K562 (cell line): ENCODE data around the gene TRMT112. TPM values are rescaled to one million over a fixed set of nuclear protein-coding genes. Genes with fewer than 3 reads are reported as not detected.

ENCODE experiments used
- ATAC-seq: fragments of 200-7000 bp; cut with Tn5 transposase; 3 replicates; pipeline ENCODE4 v1.9.1; 2020; ENCODE audit warnings: moderate library complexity
- BruUV-seq: library from RNA; stranded (reverse); fragments of 400-500 nt; replicated peaks from 2 replicates; lab custom pipeline; 2021; lab: Mats Ljungman, UMichigan
- CTCF ChIA-PET: fragments of 300-600 bp; formaldehyde crosslinking; extraction: SDS; loops from one replicate; lab custom pipeline; 2021; ENCODE audit warnings: low intra/inter-chr PET ratio; lab: Yijun Ruan, JAX
- POLR2A ChIA-PET: fragments of 300-600, 350-650 bp; sonication (Branson Sonifier 250); formaldehyde crosslinking; extraction: SDS; loops from one replicate; lab custom pipeline; 2021; ENCODE audit warnings: antibody characterized with exemption, inconsistent platforms; lab: Yijun Ruan, JAX
- DNase-seq, 4 experiments: peaks; one replicate each; pipeline versions ENCODE4 v3.0.0 to v3.0.0-alpha.2; 2011 to 2018; ENCODE audit warnings: low spot score in 3 of 4, mixed read lengths in 3 of 4; ENCODE audit errors: extremely low read depth in 1 of 4
- FAIRE-seq: peaks from 2 replicates; lab custom pipeline; 2011; peaks lifted over from hg19 to GRCh38; lab: Jason Lieb, UNC
- H2AFZ ChIP-seq: 2 replicates; pipeline ENCODE4 v1.6.0; 2011; ENCODE audit warnings: low read depth, low read length, control low read depth, inconsistent platforms
- H3K27ac ChIP-seq: fragments of 200-600 bp; 3 replicates; pipeline ENCODE4 v1.8.0; 2011; ENCODE audit warnings: low read depth, mild to moderate bottlenecking, control low read depth, inconsistent platforms, low read length, moderate library complexity, mixed read lengths; ENCODE audit errors: extremely low read depth
- H3K27me3 ChIP-seq, 2 experiments: fragments of 300-600 bp in 1 of 2; 2 replicates in 1 of 2; 3 replicates in 1 of 2; pipeline versions ENCODE4 v1.6.0 to v1.8.0; 2011; ENCODE audit warnings: inconsistent platforms in 2 of 2, low read length in 2 of 2, mild to moderate bottlenecking in 1 of 2, mixed read lengths in 1 of 2, moderate library complexity in 1 of 2; ENCODE audit not compliant: control insufficient read depth in 2 of 2, insufficient read depth in 2 of 2
- H3K36me3 ChIP-seq: fragments of 300-600 bp; 3 replicates; pipeline ENCODE4 v1.8.0; 2011; ENCODE audit warnings: mild to moderate bottlenecking, low read length, inconsistent platforms; ENCODE audit not compliant: control insufficient read depth, insufficient read depth
- H3K4me1 ChIP-seq, 2 experiments: fragments of 200-600 bp in 1 of 2; replicated peaks in 1 of 2; 2 replicates in 1 of 2; 3 replicates in 1 of 2; pipeline versions ENCODE4 v1.5.1 to v1.8.0; 2011; ENCODE audit warnings: inconsistent platforms in 2 of 2, low read length in 2 of 2, mild to moderate bottlenecking in 1 of 2, mixed read lengths in 1 of 2, moderate library complexity in 1 of 2; ENCODE audit not compliant: control insufficient read depth in 2 of 2, insufficient read depth in 2 of 2
- H3K4me2 ChIP-seq: 2 replicates; pipeline ENCODE4 v1.6.1; 2011; ENCODE audit warnings: low read length, control low read depth, inconsistent platforms, mixed read lengths; ENCODE audit not compliant: insufficient read depth
- H3K4me3 ChIP-seq: fragments of 200-600 bp; sonication (generic), shearing (Covaris generic); 2 replicates; pipeline ENCODE4 v1.5.1; 2016; ENCODE audit warnings: control low read depth, inconsistent platforms
- H3K79me2 ChIP-seq: fragments of 200-600 bp; 3 replicates; pipeline ENCODE4 v1.8.0; 2011; ENCODE audit warnings: low read length, inconsistent platforms; ENCODE audit not compliant: control insufficient read depth, insufficient read depth
- H3K9ac ChIP-seq, 2 experiments: 2 replicates each; pipeline versions ENCODE4 v1.6.0 to v1.6.1; 2011; ENCODE audit warnings: low read depth in 2 of 2, low read length in 2 of 2, control low read depth in 1 of 2, inconsistent platforms in 1 of 2, mild to moderate bottlenecking in 1 of 2, mixed read lengths in 1 of 2; ENCODE audit not compliant: insufficient read depth in 1 of 2
- H3K9me1 ChIP-seq: one replicate; pipeline ENCODE4 v1.6.0; 2011; ENCODE audit warnings: inconsistent platforms, mild to moderate bottlenecking, low read length, moderate library complexity; ENCODE audit not compliant: control insufficient read depth, insufficient read depth
- H3K9me3 ChIP-seq: replicated peaks from 2 replicates; pipeline ENCODE4 v1.5.1; 2011; ENCODE audit warnings: low read depth, low read length, inconsistent platforms; ENCODE audit not compliant: control insufficient read depth, insufficient read depth
- H4K20me1 ChIP-seq: replicated peaks from 2 replicates; pipeline ENCODE4 v1.6.1; 2011; ENCODE audit warnings: low read length, inconsistent platforms, mixed read lengths; ENCODE audit not compliant: control insufficient read depth, insufficient read depth
- CCNT2 ChIP-seq: IDR thresholded peaks from 2 replicates; pipeline ENCODE4 v1.6.1; 2011; ENCODE audit warnings: borderline replicate concordance, low read depth, mild to moderate bottlenecking, moderate library complexity, mixed read lengths, low read length; ENCODE audit not compliant: insufficient read length; ENCODE audit errors: extremely low read depth
- CREM ChIP-seq: IDR thresholded peaks from 2 replicates; pipeline ENCODE4 v1.6.1; 2014; ENCODE audit warnings: antibody characterized with exemption, low read depth
- ELF1 ChIP-seq: fragments of 200-800 bp; sonication (Bioruptor generic); IDR thresholded peaks from 2 replicates; pipeline ENCODE4 v1.6.1; 2016; ENCODE audit warnings: missing genetic modification characterization, missing compliant biosample characterization
- ESRRA ChIP-seq: fragments of 450-650 bp; IDR thresholded peaks from 2 replicates; pipeline ENCODE4 v1.6.1; 2014; ENCODE audit warnings: low read depth, mild to moderate bottlenecking, moderate library complexity, borderline replicate concordance
- FOXJ2 ChIP-seq: fragments of 200-800 bp; sonication (Bioruptor generic); IDR thresholded peaks from 2 replicates; pipeline ENCODE4 v1.6.1; 2016; ENCODE audit warnings: missing genetic modification characterization, missing compliant biosample characterization
- KAT2B ChIP-seq: IDR thresholded peaks from one replicate; pipeline ENCODE4 v1.6.1; 2012; ENCODE audit warnings: low read depth, mild to moderate bottlenecking, control low read depth, inconsistent platforms, low read length, moderate library complexity
- MBD2 ChIP-seq: sonication (generic); IDR thresholded peaks from 2 replicates; pipeline ENCODE4 v1.6.1; 2016; ENCODE audit warnings: low read depth, borderline replicate concordance
- MTA1 ChIP-seq: fragments of 450-650 bp; IDR thresholded peaks from 2 replicates; pipeline ENCODE4 v1.6.1; 2017; ENCODE audit warnings: borderline replicate concordance
- NONO ChIP-seq, 2 experiments: fragments of 200-400 bp in 1 of 2; fragments of 450-650 bp in 1 of 2; formaldehyde crosslinking in 1 of 2; IDR thresholded peaks; 2 replicates each; pipeline ENCODE4 v1.6.1; 2017; ENCODE audit warnings: low read depth in 2 of 2, mild to moderate bottlenecking in 2 of 2, moderate library complexity in 2 of 2, low read length in 1 of 2
- PHF21A ChIP-seq: fragments of 450-650 bp; IDR thresholded peaks from 2 replicates; pipeline ENCODE4 v1.6.1; 2017; ENCODE audit warnings: low read depth, borderline replicate concordance
- SOX6 ChIP-seq: fragments of 450-650 bp; IDR thresholded peaks from 2 replicates; pipeline ENCODE4 v1.6.1; 2014; ENCODE audit warnings: mild to moderate bottlenecking
- SP1 ChIP-seq: sonication (generic); formaldehyde crosslinking; IDR thresholded peaks from 2 replicates; pipeline ENCODE4 v1.8.1; 2022; ENCODE audit warnings: mild to moderate bottlenecking, missing genetic modification reagents
- TSC22D4 ChIP-seq: fragments of 450-650 bp; IDR thresholded peaks from 2 replicates; pipeline ENCODE4 v1.6.1; 2016; ENCODE audit warnings: missing genetic modification characterization, missing biosample characterization, control low read depth
- ZNF253 ChIP-seq: fragments of 250-450 bp; sonication (Bioruptor Pico); conservative IDR thresholded peaks from 2 replicates; pipeline ENCODE4 v1.6.1; 2021; ENCODE audit warnings: mild to moderate bottlenecking
- ZNF444 ChIP-seq: fragments of 250-450 bp; sonication (Bioruptor Pico); IDR thresholded peaks from 2 replicates; pipeline ENCODE4 v1.4.0; 2020; ENCODE audit warnings: mild to moderate bottlenecking, moderate library complexity
- ZNF445 ChIP-seq: fragments of 250-450 bp; sonication (Bioruptor Pico); IDR thresholded peaks from 2 replicates; pipeline ENCODE4 v1.4.0; 2020; ENCODE audit warnings: low read depth, mild to moderate bottlenecking, moderate library complexity
- WGBS: fragments of 100-300 bp; shearing (Covaris generic); methylation state at CpG from one replicate; pipeline ENCODE4 v1.1.6; 2016; ENCODE audit warnings: low coverage, mixed read lengths; ENCODE audit not compliant: insufficient coverage; ENCODE audit errors: missing lambda C conversion rate; 5-methylcytosine and 5-hydroxymethylcytosine counted together
- in situ Hi-C: fragments of 300-500 bp; cut with MboI; formaldehyde crosslinking; loops from 4 replicates; pipeline ENCODE4 v1.15.0; 2018; ENCODE audit warnings: inconsistent platforms, mixed read lengths
- intact Hi-C: fragments of 100-400 bp; cut with micrococcal nuclease; formaldehyde crosslinking; loops from 2 replicates; pipeline ENCODE4 v1.14.2; 2022
- polyA plus RNA-seq, 8 experiments: library from polyadenylated mRNA; depleted of rRNA in 4 of 8; stranded (reverse) in 5 of 8; unstranded in 3 of 8; fragments of >200 nt; fragmentation: Nextera tagmentation in 2 of 8; fragmentation: Illumina TruSeq in 1 of 8; extraction: Ambion mirVana in 2 of 8; extraction: Trizol in 1 of 8; gene quantifications; 2 replicates each; pipeline versions ENCODE4 v1.2.1 to v1.2.3, GENCODE V29; 2011 to 2014; ENCODE audit warnings: inconsistent platforms in 1 of 8, missing spikeins in 1 of 8
- total RNA-seq, 7 experiments: library from RNA; depleted of rRNA in 6 of 7; stranded (reverse); fragments of >200 nt in 6 of 7; fragmentation: Illumina TruSeq in 2 of 7; extraction: Trizol in 2 of 7; gene quantifications; 2 replicates each; pipeline versions ENCODE4 v1.2.1 to v1.2.3, GENCODE V29; 2011 to 2021; ENCODE audit warnings: low replicate concordance in 1 of 7
- TF ChIP-seq, protein P1 (sequence below), 2 experiments: fragments of 450-650 bp in 1 of 2; sonication (generic) in 1 of 2; formaldehyde crosslinking; conservative IDR thresholded peaks; 2 replicates each; pipeline versions ENCODE4 v1.4.0 to v1.8.1; 2020 to 2022; ENCODE audit warnings: mild to moderate bottlenecking in 1 of 2, missing genetic modification reagents in 1 of 2
- TF ChIP-seq, protein P2 (sequence below), 2 experiments: fragments of 450-650 bp; IDR thresholded peaks; 2 replicates each; pipeline ENCODE4 v1.6.1; 2016
- TF ChIP-seq, protein P3 (sequence below): fragments of 250-450 bp; sonication (Bioruptor Pico); IDR thresholded peaks from 2 replicates; pipeline ENCODE4 v1.9.0; 2021; ENCODE audit warnings: mild to moderate bottlenecking

TRMT112 gene
- total and polyA plus RNA-seq, 9 of the 15 experiments (the other 6 are each of a cell fraction or from before 2014, with no cell fraction given): 162 to 444 (median 300) TPM

DNA sequence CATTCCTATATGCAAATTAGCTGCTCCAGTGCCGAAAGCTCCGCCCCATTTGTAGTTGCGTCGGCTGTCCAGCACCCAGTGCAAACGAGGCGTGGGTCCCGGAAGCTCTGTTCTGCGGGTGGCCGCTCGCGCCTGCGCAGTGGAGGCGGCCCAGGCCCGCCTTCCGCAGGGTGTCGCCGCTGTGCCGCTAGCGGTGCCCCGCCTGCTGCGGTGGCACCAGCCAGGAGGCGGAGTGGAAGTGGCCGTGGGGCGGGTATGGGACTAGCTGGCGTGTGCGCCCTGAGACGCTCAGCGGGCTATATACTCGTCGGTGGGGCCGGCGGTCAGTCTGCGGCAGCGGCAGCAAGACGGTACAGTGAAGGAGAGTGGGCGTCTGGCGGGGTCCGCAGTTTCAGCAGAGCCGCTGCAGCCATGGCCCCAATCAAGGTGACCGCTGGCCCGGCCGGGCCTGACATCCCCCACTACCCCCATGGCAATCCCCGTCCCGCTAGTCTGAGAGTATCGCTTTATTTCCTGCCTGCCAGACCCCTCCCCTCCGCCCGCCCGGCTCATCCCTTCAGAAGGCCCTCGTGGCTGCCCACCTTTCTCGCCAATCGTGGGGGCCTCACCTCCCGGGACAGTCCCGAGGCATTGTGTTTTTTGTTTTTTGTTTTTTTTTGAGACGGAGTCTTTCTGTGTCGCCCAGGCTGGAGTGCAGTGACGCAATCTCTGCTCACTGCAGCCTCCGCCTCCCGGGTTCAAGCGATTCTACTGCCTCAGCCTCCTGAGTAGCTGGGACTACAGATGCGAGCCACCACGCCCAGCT lies 804 bp upstream of the TRMT112 start, which contains the start of gene PRDX5:
Gene PRDX5, plus strand, starts transcription at position 161 of the 805 bp plus-strand sequence. Its CDS starts 95 bp downstream, at position 256.
- no peaks in the 10 kb centered on the region for H3K9me1 ChIP-seq
- peak within 1 kb of the TSS; percentile 92 to 94 for H3K9ac ChIP-seq
- under 1% methylated on average over 55 of the region's 61 CpGs for WGBS
- no peaks in the 10 kb centered on the region for H3K9me3 ChIP-seq
- peak within 1 kb of the TSS; percentile 95 for H3K4me2 ChIP-seq
- peak within 1 kb of the TSS; percentile 94 for H3K4me3 ChIP-seq
- FAIRE-seq: peak; percentile 26
- ChIA-PET CTCF (interaction anchor here (1.1 to 2.7 kb wide), 4 partner anchors 14 to 335 kb away, joined by 3 to 19 read pairs (median 6); no protein-coding TSS in a partner anchor), POLR2A (interaction anchor here (0.6 to 2.6 kb wide), 21 partner anchors 9 to 1679 kb away, joined by 3 to 12 read pairs (median 6); partner anchors contain the start of genes CCDC88B and STIP1)
- peak within 1 kb of the TSS; percentile 92 for H2AFZ ChIP-seq
- peak within 1 kb of the TSS; percentile 99 for H3K27ac ChIP-seq
- no peaks in the 10 kb centered on the region for H3K27me3 ChIP-seq
- in situ Hi-C loops (no loop called here), intact Hi-C loops (loop anchor here (1.0 kb wide), 2 partner anchors 13 to 37 kb away; no protein-coding TSS in a partner anchor)
- peaks cover 67% of the 10 kb centered on the region; the same call in 2 of the 3 replicates for H3K36me3 ChIP-seq
- peaks cover 9 to 66% of the 10 kb centered on the region in 2 experiments; a peak in 4 of 5 replicates for H3K4me1 ChIP-seq
- peak; percentile 85 for ATAC-seq
- peaks cover 31% of the 10 kb centered on the region for H3K79me2 ChIP-seq
- DNase-seq: peak; percentile 94 to 97 (median 96)
- BruUV-seq: TSS peak; percentile 55
- H4K20me1 ChIP-seq: no peaks in the 10 kb centered on the region; the same call in 1 of the 2 replicates
- TF ChIP-seq MBD2 (peak; percentile 50; the same call in 1 of the 2 replicates), ZNF445 (CRISPR knock-in tag) (no peak), FOXJ2 (tag) (0 out of 2 replicates have a peak, but pooled peaks have one; percentile 13), ESRRA (peak; percentile 83), SOX6 (peak; percentile 10; the same call in 1 of the 2 replicates), ZNF444 (CRISPR knock-in tag) (no peak), PHF21A (no peak), KAT2B (no peak), NONO (IDR thresholded peaks at IDR 0.05; ENCODE audit: low read depth in 2 of 2, low read length in 1 of 2) (no peak; a peak in 1 of 4 replicates), TSC22D4 (tag) (no peak), MTA1 (no peak), ELF1 (tag) (peak; percentile 77; the same call in 1 of the 2 replicates), ZNF253 (CRISPR knock-in tag) (no peak), CREM (peak; percentile 62), SP1 (no peak; the same call in 1 of the 2 replicates), CCNT2 (peak; percentile 90)
- TF ChIP-seq, protein P1, sequence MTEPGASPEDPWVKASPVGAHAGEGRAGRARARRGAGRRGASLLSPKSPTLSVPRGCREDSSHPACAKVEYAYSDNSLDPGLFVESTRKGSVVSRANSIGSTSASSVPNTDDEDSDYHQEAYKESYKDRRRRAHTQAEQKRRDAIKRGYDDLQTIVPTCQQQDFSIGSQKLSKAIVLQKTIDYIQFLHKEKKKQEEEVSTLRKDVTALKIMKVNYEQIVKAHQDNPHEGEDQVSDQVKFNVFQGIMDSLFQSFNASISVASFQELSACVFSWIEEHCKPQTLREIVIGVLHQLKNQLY (CRISPR knock-in tag; conservative IDR thresholded peaks at IDR 0.05): no peak
- TF ChIP-seq, protein P2, sequence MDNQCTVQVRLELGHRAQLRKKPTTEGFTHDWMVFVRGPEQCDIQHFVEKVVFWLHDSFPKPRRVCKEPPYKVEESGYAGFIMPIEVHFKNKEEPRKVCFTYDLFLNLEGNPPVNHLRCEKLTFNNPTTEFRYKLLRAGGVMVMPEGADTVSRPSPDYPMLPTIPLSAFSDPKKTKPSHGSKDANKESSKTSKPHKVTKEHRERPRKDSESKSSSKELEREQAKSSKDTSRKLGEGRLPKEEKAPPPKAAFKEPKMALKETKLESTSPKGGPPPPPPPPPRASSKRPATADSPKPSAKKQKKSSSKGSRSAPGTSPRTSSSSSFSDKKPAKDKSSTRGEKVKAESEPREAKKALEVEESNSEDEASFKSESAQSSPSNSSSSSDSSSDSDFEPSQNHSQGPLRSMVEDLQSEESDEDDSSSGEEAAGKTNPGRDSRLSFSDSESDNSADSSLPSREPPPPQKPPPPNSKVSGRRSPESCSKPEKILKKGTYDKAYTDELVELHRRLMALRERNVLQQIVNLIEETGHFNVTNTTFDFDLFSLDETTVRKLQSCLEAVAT (IDR thresholded peaks at IDR 0.05): peak in 1 of 2 experiments; percentile 56; a peak in 1 of 4 replicates
- TF ChIP-seq, protein P3, sequence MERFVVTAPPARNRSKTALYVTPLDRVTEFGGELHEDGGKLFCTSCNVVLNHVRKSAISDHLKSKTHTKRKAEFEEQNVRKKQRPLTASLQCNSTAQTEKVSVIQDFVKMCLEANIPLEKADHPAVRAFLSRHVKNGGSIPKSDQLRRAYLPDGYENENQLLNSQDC (CRISPR knock-in tag): no peak
